GM20000 (cell line): ENCODE measurements around the gene CEACAM5.

Source experiments
- DNase-seq: peaks from one replicate; pipeline ENCODE4 v3.0.0; 2012; ENCODE audit warnings: low spot score
- CTCF ChIP-seq: IDR thresholded peaks from 2 replicates; pipeline ENCODE4 v1.5.1; 2012; ENCODE audit warnings: mild to moderate bottlenecking, control low read depth; ENCODE audit errors: extremely low read depth, missing control alignments

Gene CEACAM5

GRCh38 chr19:41699968-41700323, 8.5 kb upstream of the CEACAM5 start:
- DNase-seq, result no peak
- TF ChIP-seq CTCF, result no peak

- DNase-seq, result no peak
- TF ChIP-seq CTCF, result no peak
Observed at GRCh38 chr19:41700381-41701195, 7.8 kb upstream of the CEACAM5 start.

- DNase-seq, result no peak
- peak; percentile 25 for TF ChIP-seq CTCF
Observed at GRCh38 chr19:41701401-41702075, 6.9 kb upstream of the CEACAM5 start.

- no peak for DNase-seq
- no peak for TF ChIP-seq CTCF
Observed at GRCh38 chr19:41702171-41702651, 6.2 kb upstream of the CEACAM5 start.

DNA sequence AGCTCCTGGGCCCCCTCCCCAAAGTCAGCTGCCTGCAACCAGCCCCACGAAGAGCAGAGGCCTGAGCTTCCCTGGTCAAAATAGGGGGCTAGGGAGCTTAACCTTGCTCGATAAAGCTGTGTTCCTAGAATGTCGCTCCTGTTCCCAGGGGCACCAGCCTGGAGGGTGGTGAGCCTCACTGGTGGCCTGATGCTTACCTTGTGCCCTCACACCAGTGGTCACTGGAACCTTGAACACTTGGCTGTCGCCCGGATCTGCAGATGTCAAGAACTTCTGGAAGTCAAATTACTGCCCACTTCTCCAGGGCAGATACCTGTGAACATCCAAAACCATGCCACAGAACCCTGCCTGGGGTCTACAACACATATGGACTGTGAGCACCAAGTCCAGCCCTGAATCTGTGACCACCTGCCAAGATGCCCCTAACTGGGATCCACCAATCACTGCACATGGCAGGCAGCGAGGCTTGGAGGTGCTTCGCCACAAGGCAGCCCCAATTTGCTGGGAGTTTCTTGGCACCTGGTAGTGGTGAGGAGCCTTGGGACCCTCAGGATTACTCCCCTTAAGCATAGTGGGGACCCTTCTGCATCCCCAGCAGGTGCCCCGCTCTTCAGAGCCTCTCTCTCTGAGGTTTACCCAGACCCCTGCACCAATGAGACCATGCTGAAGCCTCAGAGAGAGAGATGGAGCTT, 4.7 kb upstream of the CEACAM5 start:
- no peak for TF ChIP-seq CTCF
- DNase-seq, result no peak

DNA sequence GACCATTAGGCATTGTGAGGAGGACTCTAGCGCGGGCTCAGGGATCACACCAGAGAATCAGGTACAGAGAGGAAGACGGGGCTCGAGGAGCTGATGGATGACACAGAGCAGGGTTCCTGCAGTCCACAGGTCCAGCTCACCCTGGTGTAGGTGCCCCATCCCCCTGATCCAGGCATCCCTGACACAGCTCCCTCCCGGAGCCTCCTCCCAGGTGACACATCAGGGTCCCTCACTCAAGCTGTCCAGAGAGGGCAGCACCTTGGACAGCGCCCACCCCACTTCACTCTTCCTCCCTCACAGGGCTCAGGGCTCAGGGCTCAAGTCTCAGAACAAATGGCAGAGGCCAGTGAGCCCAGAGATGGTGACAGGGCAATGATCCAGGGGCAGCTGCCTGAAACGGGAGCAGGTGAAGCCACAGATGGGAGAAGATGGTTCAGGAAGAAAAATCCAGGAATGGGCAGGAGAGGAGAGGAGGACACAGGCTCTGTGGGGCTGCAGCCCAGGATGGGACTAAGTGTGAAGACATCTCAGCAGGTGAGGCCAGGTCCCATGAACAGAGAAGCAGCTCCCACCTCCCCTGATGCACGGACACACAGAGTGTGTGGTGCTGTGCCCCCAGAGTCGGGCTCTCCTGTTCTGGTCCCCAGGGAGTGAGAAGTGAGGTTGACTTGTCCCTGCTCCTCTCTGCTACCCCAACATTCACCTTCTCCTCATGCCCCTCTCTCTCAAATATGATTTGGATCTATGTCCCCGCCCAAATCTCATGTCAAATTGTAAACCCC, 2.8 kb upstream of the CEACAM5 start:
- no peak for TF ChIP-seq CTCF
- DNase-seq, result peak; percentile 27
